SJCRH30 (cell line): ENCODE measurements around the gene WBP11. TPM values are rescaled to one million over a fixed set of nuclear protein-coding genes. Genes with fewer than 3 reads are reported as not detected.
"Not testable (repeated sequence)": the region's sequence is repeated elsewhere in the genome, so short reads cannot be mapped to it uniquely, and the experiment has no call there.

Experiments used
- DNase-seq, 2 experiments: peaks; one replicate each; pipeline ENCODE4 v3.0.0-alpha.2; 2015 to 2020
- H3K27ac ChIP-seq: fragments of 250-450 bp; sonication (Bioruptor Pico); 2 replicates; pipeline ENCODE4 v1.5.1; 2020; ENCODE audit warnings: mild to moderate bottlenecking, moderate library complexity
- H3K27me3 ChIP-seq: fragments of 250-450 bp; sonication (Bioruptor Pico); 2 replicates; pipeline ENCODE4 v1.5.1; 2020; ENCODE audit warnings: mild to moderate bottlenecking, moderate library complexity
- H3K36me3 ChIP-seq: fragments of 250-450 bp; sonication (Bioruptor Pico); 2 replicates; pipeline ENCODE4 v1.5.1; 2020; ENCODE audit warnings: mild to moderate bottlenecking, moderate library complexity
- H3K4me1 ChIP-seq: fragments of 250-450 bp; sonication (Bioruptor Pico); 2 replicates; pipeline ENCODE4 v1.5.1; 2020; ENCODE audit warnings: mild to moderate bottlenecking, moderate library complexity
- H3K4me3 ChIP-seq: fragments of 250-450 bp; sonication (Bioruptor Pico); 2 replicates; pipeline ENCODE4 v1.5.1; 2020; ENCODE audit warnings: mild to moderate bottlenecking, moderate library complexity
- H3K9me3 ChIP-seq: fragments of 250-450 bp; sonication (Bioruptor Pico); replicated peaks from 2 replicates; pipeline ENCODE4 v1.5.1; 2020; ENCODE audit warnings: mild to moderate bottlenecking, moderate library complexity
- total RNA-seq: library from RNA; depleted of rRNA; stranded (reverse); fragments of >200 nt; shearing (Covaris generic); gene quantifications from 2 replicates; pipeline ENCODE4 v1.2.3, GENCODE V29; 2014; rRNA removed

WBP11 gene
- total RNA-seq, 1 experiment from 2014 or later: 65.1 TPM

DNA sequence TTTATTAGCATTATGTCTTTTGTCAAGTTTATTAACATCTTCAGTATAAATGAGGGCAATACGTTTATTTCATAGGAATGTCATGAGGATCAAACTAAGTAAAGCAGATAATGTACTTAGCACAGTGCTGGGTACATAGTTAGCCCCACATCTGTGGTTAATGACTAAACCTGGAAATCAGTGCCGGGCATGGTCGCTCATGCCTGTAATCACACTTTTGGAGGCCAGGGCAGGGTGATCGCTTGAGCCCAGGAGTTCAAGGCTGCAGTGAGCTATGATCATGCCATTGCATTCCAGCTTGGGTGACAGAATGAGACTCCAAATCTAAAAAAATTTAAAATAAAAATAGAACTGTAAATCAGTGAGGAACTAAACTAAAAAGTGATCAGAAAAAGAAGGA lies 62.1 kb downstream of the WBP11 start:
- no peak for DNase-seq
- H3K9me3 ChIP-seq: no peaks in the 10 kb centered on the region

DNA sequence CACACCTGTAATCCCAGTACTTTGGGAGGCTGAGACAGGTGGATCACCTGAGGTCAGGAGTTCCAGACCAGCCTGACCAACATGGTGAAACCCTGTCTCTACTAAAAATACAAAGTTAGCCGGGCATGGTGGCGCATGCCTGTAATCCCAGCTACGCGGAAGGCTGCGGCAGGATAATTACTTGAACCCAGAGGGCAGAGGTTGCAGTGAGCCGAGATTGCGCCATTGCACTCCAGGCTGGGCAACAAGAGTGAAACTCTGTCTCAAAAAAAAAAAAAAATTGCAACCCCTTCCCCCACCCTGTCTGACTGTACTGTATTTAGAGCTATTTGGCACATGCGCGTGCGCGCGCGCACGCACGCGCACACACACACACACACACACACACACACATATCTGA lies 66.8 kb downstream of the WBP11 start:
- H3K4me3 ChIP-seq, H3K4me1 ChIP-seq, H3K9me3 ChIP-seq, H3K27ac ChIP-seq, H3K27me3 ChIP-seq, DNase-seq, H3K36me3 ChIP-seq: not testable (repeated sequence)

More for the DNA sequence above, 62.1 kb downstream of the WBP11 start:
- Histone ChIP-seq H3K27ac (no peak overlapping the region), H3K27me3 (no peaks in the 10 kb centered on the region), H3K4me1 (no peaks in the 10 kb centered on the region), H3K36me3 (no peaks in the 10 kb centered on the region), H3K4me3 (no peak overlapping the region)

Other genes starting within 250 kb of the WBP11 start
- gene PLBD1, start 235.6 kb downstream of the WBP11 start, total RNA-seq: not detected in 2 replicates
- not detected in 2 replicates for gene GUCY2C, start 106.9 kb downstream of the WBP11 start, total RNA-seq
- 1.2 and 1.8 TPM in 2 replicates for gene C12orf60, start 192 bp upstream of the WBP11 start, total RNA-seq
- not detected in 2 replicates for gene SMCO3, start 10.7 kb upstream of the WBP11 start, total RNA-seq
- not detected in 2 replicates for gene ART4, start 40.0 kb upstream of the WBP11 start, total RNA-seq
- 2.8 and 3.2 TPM in 2 replicates for gene MGP, start 82.4 kb upstream of the WBP11 start, total RNA-seq
- gene ERP27, start 135.1 kb upstream of the WBP11 start, total RNA-seq: not detected in 2 replicates
- 1.2 and 2.4 TPM in 2 replicates for gene ARHGDIB, start 158.1 kb upstream of the WBP11 start, total RNA-seq
- gene PDE6H, start 169.6 kb upstream of the WBP11 start, total RNA-seq: not detected in 2 replicates